Gastrocnemius medialis (tissue), 4 donors: Measurements from ENCODE around the gene LRP1. TPM values are rescaled to one million over a fixed set of nuclear protein-coding genes. Genes with fewer than 3 reads are reported as not detected.

Experiments used
- ATAC-seq, 2 donors: fragments of 150-250 bp; one replicate each; pipeline ENCODE4 v1.9.1; 2016
- DNase-seq, 2 donors: peaks; one replicate each; pipeline ENCODE4 v3.0.0-alpha.2; 2019
- H3K27ac ChIP-seq, 4 donors: fragments of 200-600 bp; sonication (generic); 1 replicate in 1 of 4; 2 replicates in 3 of 4; pipeline ENCODE4 v1.5.1; 2016 to 2018; ENCODE audit warnings: mild to moderate bottlenecking in 2 of 4, moderate library complexity in 1 of 4
- H3K27me3 ChIP-seq, 3 donors: fragments of 200-600 bp; sonication (generic) in 2 of 3; 1 replicate in 1 of 3; 2 replicates in 2 of 3; pipeline versions ENCODE4 v1.5.1 to v1.6.0; 2016 to 2019; ENCODE audit warnings: mild to moderate bottlenecking in 1 of 3, moderate library complexity in 1 of 3
- H3K36me3 ChIP-seq, 2 donors: fragments of 200-600 bp; sonication (generic) in 1 of 2; one replicate each; pipeline ENCODE4 v1.5.1; 2017 to 2018
- H3K4me1 ChIP-seq, 2 donors: fragments of 200-600 bp; sonication (generic) in 1 of 2; one replicate each; pipeline ENCODE4 v1.5.1; 2016 to 2017; ENCODE audit warnings: mild to moderate bottlenecking in 2 of 2
- H3K4me3 ChIP-seq, 4 donors: fragments of 200-600 bp; sonication (generic) in 3 of 4; 1 replicate in 1 of 4; 2 replicates in 3 of 4; pipeline ENCODE4 v1.5.1; 2016 to 2019; ENCODE audit warnings: mild to moderate bottlenecking in 2 of 4
- H3K9me3 ChIP-seq, 3 donors: fragments of 200-600 bp; sonication (generic) in 2 of 3; 1 replicate in 1 of 3; 2 replicates in 2 of 3; pipeline ENCODE4 v1.5.1; 2016 to 2019
- CTCF ChIP-seq, 5 experiments: fragments of 450-650 bp in 3 of 5; fragments of 200-600 bp in 2 of 5; sonication (generic) in 2 of 5; IDR thresholded peaks in 4 of 5; conservative IDR thresholded peaks in 1 of 5; 1 replicate in 4 of 5; 2 replicates in 1 of 5; pipeline ENCODE4 v1.5.1; 2016 to 2019; ENCODE audit warnings: antibody characterized with exemption in 5 of 5, mild to moderate bottlenecking in 3 of 5, moderate library complexity in 3 of 5
- POLR2A ChIP-seq, 2 donors: fragments of 450-650 bp; IDR thresholded peaks; one replicate each; pipeline ENCODE4 v1.6.1; 2017; ENCODE audit warnings: antibody characterized with exemption in 2 of 2, mild to moderate bottlenecking in 2 of 2, moderate library complexity in 2 of 2
- in situ Hi-C, 4 donors: fragments of 200-750 bp; cut with MboI; loops; one replicate each; pipeline versions ENCODE4 v1.15.0 to v1.8.0; 2017; ENCODE audit warnings: low sequenced_read_pairs in 4 of 4
- intact Hi-C: fragments of 100-400 bp; cut with DNase I; formaldehyde crosslinking; loops from one replicate; pipeline ENCODE4 v1.15.1; 2023; ENCODE audit warnings: low total_unique reads
- total RNA-seq, 4 donors: library from RNA; depleted of rRNA; stranded (reverse); fragments of >200 nt; gene quantifications; one replicate each; pipeline versions ENCODE4 v1.1.0 to v1.2.3, GENCODE V29; 2016

The LRP1 gene
- total RNA-seq, 4 donors from 2014 or later, result 26.1 to 53.5 (median 49.8) TPM

- ATAC-seq (no peak), DNase-seq (no peak)
- Histone ChIP-seq H3K36me3 (no peaks in the 10 kb centered on the region), H3K27ac (no peak overlapping the region), H3K27me3 (no peaks in the 10 kb centered on the region), H3K4me1 (no peaks in the 10 kb centered on the region), H3K9me3 (no peaks in the 10 kb centered on the region), H3K4me3 (no peak overlapping the region)
- TF ChIP-seq CTCF (IDR thresholded peaks at IDR 0.05 in 4 of 5, conservative IDR thresholded peaks at IDR 0.05 in 1 of 5) (no peak), POLR2A (IDR thresholded peaks at IDR 0.05) (no peak)
- in situ Hi-C loops, result no loop called here
- intact Hi-C loops, result no loop called here
Measured at GRCh38 chr12:57162553-57163125, 34.4 kb downstream of the LRP1 start.

- H3K4me3 ChIP-seq, result no peak overlapping the region
- no peak overlapping the region for H3K27ac ChIP-seq
- no peaks in the 10 kb centered on the region for H3K27me3 ChIP-seq
- DNase-seq (no peak), ATAC-seq (no peak)
- TF ChIP-seq POLR2A (IDR thresholded peaks at IDR 0.05) (no peak), CTCF (IDR thresholded peaks at IDR 0.05 in 4 of 5, conservative IDR thresholded peaks at IDR 0.05 in 1 of 5) (no peak)
- in situ Hi-C loops, result no loop called here
- intact Hi-C loops, result no loop called here
- H3K36me3 ChIP-seq, result no peaks in the 10 kb centered on the region
- H3K9me3 ChIP-seq, result no peaks in the 10 kb centered on the region
- H3K4me1 ChIP-seq, result no peaks in the 10 kb centered on the region
Measured at GRCh38 chr12:57164454-57164853, 36.2 kb downstream of the LRP1 start.

GRCh38 chr12:57164966-57165625 lies 36.8 kb downstream of the LRP1 start:
- in situ Hi-C loops, result no loop called here
- TF ChIP-seq CTCF (IDR thresholded peaks at IDR 0.05 in 4 of 5, conservative IDR thresholded peaks at IDR 0.05 in 1 of 5) (no peak), POLR2A (IDR thresholded peaks at IDR 0.05) (no peak)

GRCh38 chr12:57165741-57166140 lies 37.5 kb downstream of the LRP1 start:
- ATAC-seq, result no peak
- intact Hi-C loops, result no loop called here
- Histone ChIP-seq H3K9me3 (no peaks in the 10 kb centered on the region), H3K36me3 (no peaks in the 10 kb centered on the region), H3K27me3 (no peaks in the 10 kb centered on the region), H3K27ac (no peak overlapping the region), H3K4me1 (no peaks in the 10 kb centered on the region), H3K4me3 (no peak overlapping the region)
- TF ChIP-seq POLR2A (IDR thresholded peaks at IDR 0.05) (no peak), CTCF (IDR thresholded peaks at IDR 0.05 in 4 of 5, conservative IDR thresholded peaks at IDR 0.05 in 1 of 5) (no peak)
- DNase-seq, result no peak
- in situ Hi-C loops, result no loop called here

More at GRCh38 chr12:57164966-57165625, 36.8 kb downstream of the LRP1 start:
- Histone ChIP-seq H3K36me3 (no peaks in the 10 kb centered on the region), H3K4me1 (no peaks in the 10 kb centered on the region), H3K27ac (no peak overlapping the region), H3K4me3 (no peak overlapping the region), H3K27me3 (no peaks in the 10 kb centered on the region), H3K9me3 (no peaks in the 10 kb centered on the region)
- intact Hi-C loops, result no loop called here
- ATAC-seq, result no peak
- DNase-seq, result no peak
